ENCODE data around the gene PLD4.

GRCh38 chr14:104926619-104927431 is 2.1 kb downstream of the PLD4 start:
- TF ChIP-seq CTCF (IDR thresholded peaks at IDR 0.05) (no peak), POLR2A (IDR thresholded peaks at IDR 0.05) (no peak)

Data from Peyer's patch (tissue), 4 donors.